Hepatocyte (in vitro differentiated cells): ENCODE measurements around the gene XPNPEP2. TPM values are rescaled to one million over a fixed set of nuclear protein-coding genes. Genes with fewer than 3 reads are reported as not detected.

Experiments
- DNase-seq: peaks from one replicate; pipeline ENCODE4 v3.0.0-alpha.2; 2016; ENCODE audit warnings: low spot score
- H2AFZ ChIP-seq: fragments of 200-600 bp; sonication (generic); 2 replicates; pipeline ENCODE4 v1.6.0; 2016; ENCODE audit warnings: antibody characterized with exemption, mild to moderate bottlenecking
- H3K27ac ChIP-seq: fragments of 200-600 bp; sonication (generic); 2 replicates; pipeline ENCODE4 v1.5.1; 2016; ENCODE audit warnings: mild to moderate bottlenecking
- H3K27me3 ChIP-seq: fragments of 200-600 bp; sonication (generic); 2 replicates; pipeline ENCODE4 v1.6.1; 2016
- H3K36me3 ChIP-seq: fragments of 200-600 bp; sonication (generic); replicated peaks from 2 replicates; pipeline ENCODE4 v1.5.1; 2016; ENCODE audit warnings: low read depth; ENCODE audit not compliant: insufficient read depth
- H3K4me1 ChIP-seq: fragments of 200-600 bp; sonication (generic); 2 replicates; pipeline ENCODE4 v1.5.1; 2016; ENCODE audit warnings: mild to moderate bottlenecking, moderate library complexity; ENCODE audit not compliant: insufficient read depth
- H3K4me2 ChIP-seq: fragments of 200-600 bp; sonication (generic); 2 replicates; pipeline ENCODE4 v1.6.0; 2016
- H3K4me3 ChIP-seq: fragments of 200-600 bp; sonication (generic); 2 replicates; pipeline ENCODE4 v1.5.1; 2016; ENCODE audit warnings: mild to moderate bottlenecking
- H3K79me2 ChIP-seq: fragments of 200-600 bp; sonication (generic); 2 replicates; pipeline ENCODE4 v1.6.0; 2017; ENCODE audit warnings: mild to moderate bottlenecking
- H3K9me2 ChIP-seq: fragments of 200-600 bp; sonication (generic); replicated peaks from 2 replicates; pipeline ENCODE4 v1.6.0; 2017; ENCODE audit warnings: mild to moderate bottlenecking; ENCODE audit not compliant: insufficient read depth
- H3K9me3 ChIP-seq: fragments of 200-600 bp; sonication (generic); 2 replicates; pipeline ENCODE4 v1.5.1; 2016; ENCODE audit warnings: low read depth, mild to moderate bottlenecking
- H4K20me1 ChIP-seq: fragments of 200-600 bp; sonication (generic); 2 replicates; pipeline ENCODE4 v1.6.0; 2016; ENCODE audit warnings: mild to moderate bottlenecking; ENCODE audit not compliant: insufficient read depth, poor library complexity, severe bottlenecking
- CTCF ChIP-seq: fragments of 200-600 bp; sonication (generic); IDR thresholded peaks from 2 replicates; pipeline ENCODE4 v1.5.1; 2016; ENCODE audit warnings: antibody characterized with exemption, mild to moderate bottlenecking; ENCODE audit not compliant: poor library complexity
- EZH2 ChIP-seq: fragments of 200-600 bp; sonication (generic); IDR thresholded peaks from 2 replicates; pipeline ENCODE4 v1.6.1; 2016; ENCODE audit warnings: antibody characterized with exemption, mild to moderate bottlenecking, borderline replicate concordance
- EZH2phosphoT487 ChIP-seq: fragments of 200-600 bp; sonication (generic); IDR thresholded peaks from one replicate; pipeline ENCODE4 v1.6.1; 2018; ENCODE audit warnings: antibody characterized with exemption, mild to moderate bottlenecking, low read depth, moderate library complexity; ENCODE audit not compliant: unreplicated experiment, severe bottlenecking
- WGBS: methylation state at CpG from one replicate; pipeline ENCODE4 v1.1.6; 2016; ENCODE audit warnings: low lambda C conversion rate; ENCODE audit errors: missing lambda C conversion rate; 5-methylcytosine and 5-hydroxymethylcytosine counted together
- polyA plus RNA-seq: library from polyadenylated mRNA; unstranded; fragments of >200 nt; fragmentation: Nextera tagmentation; extraction: Ambion mirVana; gene quantifications from 2 replicates; pipeline ENCODE4 v1.2.1, GENCODE V29; 2016
- total RNA-seq: library from RNA; depleted of rRNA; stranded (reverse); fragments of >200 nt; gene quantifications from 2 replicates; pipeline ENCODE4 v1.2.3, GENCODE V29; 2014

XPNPEP2 gene
- total and polyA plus RNA-seq, 2 experiments from 2014 or later: 21.9 to 23.1 TPM

- no peak for DNase-seq
- H3K9me3 ChIP-seq: no peaks in the 10 kb centered on the region
- no peaks in the 10 kb centered on the region for H4K20me1 ChIP-seq
- no peak for TF ChIP-seq EZH2
- TF ChIP-seq EZH2phosphoT487: no peak
- TF ChIP-seq CTCF: no peak
- no peak overlapping the region for H3K27ac ChIP-seq
- no peaks in the 10 kb centered on the region for H3K27me3 ChIP-seq
- no peaks in the 10 kb centered on the region for H3K79me2 ChIP-seq
- WGBS: 42% methylated on average over 3 of the region's 3 CpGs
- H2AFZ ChIP-seq: no peak overlapping the region
- no peak overlapping the region for H3K4me3 ChIP-seq
- no peaks in the 10 kb centered on the region for H3K9me2 ChIP-seq
- H3K36me3 ChIP-seq: no peaks in the 10 kb centered on the region
- H3K4me1 ChIP-seq: no peaks in the 10 kb centered on the region
- no peak overlapping the region for H3K4me2 ChIP-seq
Observed at GRCh38 chrX:129786210-129786651, 47.5 kb downstream of the XPNPEP2 start.

GRCh38 chrX:129787336-129788055 lies 48.7 kb downstream of the XPNPEP2 start:
- Histone ChIP-seq H3K9me3 (no peaks in the 10 kb centered on the region), H2AFZ (no peak overlapping the region), H3K27ac (no peak overlapping the region), H3K4me2 (no peak overlapping the region), H3K27me3 (no peaks in the 10 kb centered on the region), H4K20me1 (no peaks in the 10 kb centered on the region), H3K4me1 (no peaks in the 10 kb centered on the region), H3K9me2 (no peaks in the 10 kb centered on the region), H3K36me3 (no peaks in the 10 kb centered on the region), H3K79me2 (no peaks in the 10 kb centered on the region), H3K4me3 (no peak overlapping the region)
- WGBS: 75% methylated on average over 11 of the region's 11 CpGs
- no peak for DNase-seq
- TF ChIP-seq EZH2phosphoT487: no peak
- TF ChIP-seq EZH2: no peak
- no peak for TF ChIP-seq CTCF

- TF ChIP-seq EZH2 (no peak), CTCF (no peak), EZH2phosphoT487 (no peak)
- DNase-seq: no peak
- no peaks in the 10 kb centered on the region for H4K20me1 ChIP-seq
- H3K4me3 ChIP-seq: no peak overlapping the region
- H3K4me2 ChIP-seq: no peak overlapping the region
- H3K27me3 ChIP-seq: no peaks in the 10 kb centered on the region
- no peak overlapping the region for H2AFZ ChIP-seq
- 80% methylated on average over 5 of the region's 6 CpGs for whole genome bisulfite sequencing
- H3K9me2 ChIP-seq: no peaks in the 10 kb centered on the region
- no peak overlapping the region for H3K27ac ChIP-seq
- H3K4me1 ChIP-seq: no peaks in the 10 kb centered on the region
- no peaks in the 10 kb centered on the region for H3K36me3 ChIP-seq
- H3K9me3 ChIP-seq: no peaks in the 10 kb centered on the region
- no peaks in the 10 kb centered on the region for H3K79me2 ChIP-seq
Observed at GRCh38 chrX:129788527-129788926, 49.7 kb downstream of the XPNPEP2 start.
